NCI-H526 treated with DMSO at 0.1 percent for 48 hours (cell line): Measurements from ENCODE around the gene SRGN.
"Not testable (repeated sequence)": the region's sequence is repeated elsewhere in the genome, so short reads cannot be mapped to it uniquely, and the experiment has no call there.

Experiments used
- DNase-seq: peaks from one replicate; lab custom pipeline; 2025; lab: John Stamatoyannopoulos, UW

SRGN gene

GRCh38 chr10:69087590-69088470 lies at the start of gene SRGN:
Gene SRGN (plus strand): TSS chr10:69088103. CDS start chr10:69088158, 55 bp downstream.
- no peak for DNase-seq

DNA sequence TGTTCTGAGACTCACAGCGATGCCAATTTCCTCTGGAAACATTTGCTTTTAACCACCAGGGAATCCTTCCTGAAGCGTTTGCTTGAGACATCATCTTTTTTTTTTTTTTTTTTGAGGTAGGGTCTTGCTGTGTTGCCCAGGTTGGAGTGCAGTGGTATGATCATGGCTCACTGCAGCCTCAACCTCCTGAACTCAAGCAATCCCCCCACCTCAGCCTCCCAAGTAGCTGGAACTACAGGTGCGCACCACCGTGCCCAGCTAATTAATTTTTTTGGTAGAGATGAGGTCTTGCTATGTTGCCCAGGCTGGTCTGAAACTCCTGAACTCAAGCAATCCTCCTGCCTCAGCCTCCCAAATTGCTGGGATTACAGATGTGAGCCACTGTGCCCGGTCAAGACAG lies 47.0 kb upstream of the SRGN start:
- not testable (repeated sequence) for DNase-seq

- DNase-seq: no peak
Measured at GRCh38 chr10:69042417-69042816, 45.5 kb upstream of the SRGN start.

DNA sequence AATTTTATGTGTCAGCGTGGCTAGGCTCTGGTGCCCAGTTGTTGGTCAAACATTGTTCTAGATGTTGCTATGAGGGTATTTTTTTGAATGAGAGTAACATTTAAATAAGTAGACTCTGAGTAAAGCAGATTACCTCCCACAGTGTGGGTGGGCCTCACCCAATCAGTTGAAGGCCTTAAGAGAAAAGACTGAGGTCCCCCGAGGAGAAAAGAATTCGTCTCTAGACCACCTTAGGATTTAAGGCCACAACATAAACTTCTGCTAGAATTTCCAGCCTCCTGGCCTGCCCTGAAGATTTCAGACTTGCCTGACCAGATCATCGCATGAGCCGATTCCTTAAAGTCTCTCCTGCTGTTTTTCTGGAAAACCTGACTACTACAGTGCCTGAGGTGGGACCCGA lies 45.1 kb upstream of the SRGN start:
- no peak for DNase-seq

GRCh38 chr10:69043931-69044531 lies 43.9 kb upstream of the SRGN start:
- DNase-seq: no peak

DNA sequence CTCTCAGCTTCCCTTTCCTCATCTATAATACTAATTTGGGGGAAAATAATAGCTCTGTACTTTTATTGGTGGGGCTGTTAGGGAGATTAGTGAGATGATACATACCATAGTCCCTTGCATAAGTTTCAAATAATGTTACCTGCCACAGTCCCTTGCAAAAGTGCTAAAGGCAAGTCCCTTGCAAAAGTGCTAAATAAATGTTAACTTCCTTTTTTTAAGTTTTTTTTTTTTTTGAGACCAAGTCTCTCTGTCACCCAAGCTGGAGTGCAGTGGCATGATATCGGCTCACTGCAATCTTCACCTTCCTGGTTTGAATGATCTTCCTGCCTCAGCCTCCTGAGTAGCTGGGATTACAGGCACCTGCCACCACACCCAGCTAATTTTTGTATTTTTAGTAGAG lies 43.4 kb upstream of the SRGN start:
- DNase-seq: no peak

DNA sequence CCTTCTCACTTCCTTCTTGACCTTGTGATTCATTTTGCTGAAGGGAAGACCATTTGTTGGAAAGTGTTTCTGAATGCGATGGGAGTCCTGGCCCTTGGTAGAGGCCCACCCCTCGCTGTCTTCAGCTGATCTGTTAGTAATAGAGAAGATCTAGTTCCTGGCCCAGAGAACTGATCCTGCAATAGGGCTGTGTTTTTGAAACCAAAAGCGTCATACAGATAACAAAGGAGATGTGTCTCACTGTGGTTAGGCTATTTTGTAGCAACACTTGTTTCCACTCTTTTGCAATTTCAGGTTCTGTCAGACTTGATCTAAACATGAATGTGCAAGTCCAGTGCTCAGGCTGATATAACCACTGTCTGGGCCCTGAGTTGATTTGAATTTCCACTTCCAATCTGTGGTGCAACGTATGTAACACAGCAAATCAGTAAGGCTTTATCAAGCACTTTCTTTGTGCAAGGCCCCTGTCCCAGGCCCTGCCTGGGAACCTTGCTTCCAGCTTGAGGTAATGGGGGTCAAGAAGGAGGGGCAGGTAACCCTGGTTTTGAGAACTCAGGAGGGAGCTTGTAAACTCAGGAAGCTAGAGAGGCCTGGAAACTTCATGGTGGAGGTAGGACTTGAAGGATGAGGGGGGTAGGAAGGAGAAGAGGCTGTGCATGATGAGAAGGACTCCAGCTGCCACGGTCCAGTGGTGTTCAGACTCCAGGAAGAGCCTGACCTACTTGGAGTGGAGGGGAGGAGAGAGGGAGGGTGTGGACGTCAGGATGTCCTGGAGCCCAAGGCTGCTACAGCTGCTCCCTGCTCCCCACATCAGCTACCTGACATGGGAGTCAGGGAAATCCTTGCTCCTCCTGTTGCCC lies 42.2 kb upstream of the SRGN start:
- DNase-seq: no peak

DNA sequence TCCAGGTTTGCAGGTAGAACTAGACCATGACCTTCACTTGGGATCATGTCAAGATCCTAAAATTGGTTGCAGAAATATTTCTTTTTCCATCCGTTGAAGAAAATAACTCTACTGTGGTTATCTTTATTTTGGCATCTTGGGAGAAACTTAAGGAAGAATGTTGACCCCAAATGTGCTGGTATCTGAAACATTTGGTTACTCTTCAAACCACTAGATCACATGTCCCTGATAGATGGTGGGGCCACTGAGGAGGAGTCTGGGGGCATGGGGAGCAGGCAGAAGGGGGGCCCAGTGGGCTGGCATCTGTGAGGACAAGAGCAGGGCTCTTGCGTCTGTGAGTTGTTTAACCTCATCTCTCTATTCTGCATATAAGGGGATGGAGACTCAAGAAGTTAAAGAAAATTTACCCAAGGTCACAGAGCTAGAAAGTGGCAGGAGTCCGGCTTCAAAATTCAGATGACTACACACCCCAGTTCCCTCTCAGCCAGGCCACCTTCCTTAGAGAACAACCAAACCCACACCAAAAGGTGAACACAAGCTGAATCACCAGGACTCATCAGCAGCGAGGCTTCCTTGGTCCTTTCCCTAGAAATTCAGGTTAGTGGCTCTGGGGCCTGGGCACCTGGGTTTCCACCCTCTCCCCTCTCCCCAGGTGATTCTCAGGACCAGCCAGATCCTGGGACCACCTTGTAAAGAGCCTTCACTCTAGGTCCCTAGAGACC lies 40.6 kb upstream of the SRGN start:
- DNase-seq: no peak

- no peak for DNase-seq
Measured at GRCh38 chr10:69048103-69048502, 39.8 kb upstream of the SRGN start.

GRCh38 chr10:69049566-69049961 lies 38.3 kb upstream of the SRGN start:
- DNase-seq: no peak

DNA sequence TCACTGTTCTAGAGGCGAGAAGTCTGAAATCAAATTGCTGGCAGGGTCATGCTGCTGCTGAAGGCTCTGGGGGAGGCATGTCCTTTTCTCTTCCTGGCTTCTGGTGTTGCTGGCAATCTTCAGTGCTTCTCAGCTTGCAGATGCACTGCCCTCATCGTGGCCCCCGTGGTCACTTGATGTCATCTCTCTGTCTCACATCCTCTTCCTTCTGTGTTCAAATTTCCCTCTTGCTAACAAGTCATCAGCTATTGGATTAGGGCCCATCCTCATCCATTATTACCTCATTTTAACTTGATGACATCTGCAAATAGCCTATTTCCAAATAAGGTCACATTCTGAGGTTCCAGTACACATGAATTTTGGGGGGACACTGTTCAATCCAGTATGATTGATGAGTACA lies 36.6 kb upstream of the SRGN start:
- no peak for DNase-seq

GRCh38 chr10:69051710-69052487 lies 36.0 kb upstream of the SRGN start:
- no peak for DNase-seq

- DNase-seq: no peak
Measured at GRCh38 chr10:69052736-69053135, 35.2 kb upstream of the SRGN start.

DNA sequence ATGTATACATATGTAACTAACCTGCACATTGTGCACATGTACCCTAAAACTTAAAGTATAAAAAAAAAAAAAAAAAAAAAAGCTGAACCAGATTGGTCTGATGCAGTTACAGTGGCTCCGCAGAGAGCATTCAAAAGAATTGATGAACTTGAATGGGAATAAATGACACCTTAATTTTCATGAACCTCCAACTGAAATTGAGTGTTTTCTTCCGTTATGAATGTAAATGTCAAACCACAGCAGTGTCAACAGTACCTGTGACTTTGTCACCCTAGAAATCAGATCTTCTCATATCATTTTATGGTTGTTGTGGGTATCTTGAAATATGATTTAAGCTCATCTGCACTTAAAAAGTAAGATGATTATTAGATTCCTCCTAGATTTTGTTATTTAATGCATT lies 32.7 kb upstream of the SRGN start:
- DNase-seq: no peak

DNA sequence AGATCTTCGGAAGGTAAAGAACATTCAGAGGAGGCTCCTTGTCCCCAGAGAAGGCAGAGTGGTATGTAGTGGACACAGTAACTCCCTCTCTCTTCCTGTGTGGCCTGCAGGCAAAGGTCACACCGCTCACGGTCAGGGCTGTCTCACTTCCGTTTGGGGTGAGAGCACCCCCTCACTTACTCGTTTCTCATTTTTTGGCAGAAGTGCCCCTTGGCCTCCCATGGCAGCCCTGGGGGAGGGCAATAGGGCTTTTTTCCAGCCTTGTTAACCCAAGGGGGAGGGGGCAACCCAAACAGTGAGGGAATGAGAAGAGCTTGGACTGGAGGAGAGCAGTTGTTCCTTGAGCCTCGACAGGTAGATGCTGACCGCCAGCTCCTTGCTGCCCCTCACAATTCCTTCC lies 31.8 kb upstream of the SRGN start:
- no peak for DNase-seq

DNA sequence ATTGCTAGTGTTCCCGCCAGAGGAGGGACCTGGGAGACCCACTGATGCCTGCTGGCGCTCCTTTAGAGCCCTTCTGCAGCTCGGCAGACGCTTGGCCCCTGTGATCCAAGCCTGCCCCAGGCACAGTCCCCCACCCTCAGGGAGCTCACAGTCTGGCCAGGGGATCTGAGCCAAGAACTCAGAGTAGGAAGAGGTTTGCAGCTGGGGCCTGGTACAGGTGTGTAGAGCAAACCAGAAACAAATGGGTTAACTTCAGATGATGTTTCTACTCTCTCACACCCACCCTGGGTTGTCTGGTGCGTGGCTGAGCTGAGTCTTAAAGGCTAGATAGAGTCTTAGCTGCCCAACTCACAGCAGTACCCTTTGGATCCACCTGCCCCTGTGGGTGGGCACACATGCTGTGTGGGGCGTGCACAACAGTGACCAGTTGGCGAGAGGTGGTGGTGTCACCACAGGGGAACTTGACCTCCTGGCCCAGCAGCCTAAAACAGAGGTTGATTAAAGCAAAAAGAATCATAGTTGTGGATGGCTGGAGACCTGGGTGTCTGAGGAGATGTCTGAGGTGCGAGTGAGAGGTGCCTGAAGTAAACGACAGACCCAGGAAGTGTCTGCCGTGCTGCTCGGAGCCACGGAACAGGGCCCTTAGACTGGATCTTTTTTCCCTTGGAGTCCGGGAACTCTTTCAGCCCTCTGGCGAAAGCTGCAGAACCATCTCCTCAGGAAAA lies 31.2 kb upstream of the SRGN start:
- no peak for DNase-seq

DNA sequence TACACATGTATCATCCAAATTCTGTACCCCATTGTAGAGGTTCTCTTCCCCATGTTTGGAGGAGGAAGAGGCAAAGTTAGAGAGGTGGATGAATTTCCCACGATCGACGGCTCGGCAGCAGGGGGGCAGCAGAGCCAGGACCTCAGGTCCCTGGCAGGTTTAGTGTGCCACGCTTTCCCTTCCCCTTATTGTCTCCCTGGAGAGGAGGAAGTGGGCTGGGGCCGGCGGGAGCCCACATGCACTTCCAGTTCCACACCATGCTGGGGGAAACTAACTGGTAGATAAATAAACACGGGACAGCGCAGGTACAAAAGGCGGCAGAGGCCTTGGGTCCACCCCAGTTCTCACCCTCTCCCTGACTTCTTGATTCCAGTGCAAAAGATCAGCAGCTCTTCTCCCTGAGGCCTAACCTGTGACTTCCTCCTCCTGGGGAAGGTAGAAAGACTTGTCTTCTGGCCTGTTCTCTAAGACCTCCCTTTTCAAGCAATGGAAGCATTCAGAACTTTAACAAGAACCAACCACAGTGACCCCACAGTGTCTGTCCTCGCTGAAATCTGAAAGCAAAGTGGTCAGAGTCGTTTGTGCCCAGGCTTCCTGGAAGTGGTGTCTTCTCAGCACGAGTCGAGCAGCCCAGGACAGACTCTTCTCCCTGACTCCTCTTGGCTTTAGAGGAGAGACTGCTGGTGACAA lies 30.5 kb upstream of the SRGN start:
- no peak for DNase-seq

DNA sequence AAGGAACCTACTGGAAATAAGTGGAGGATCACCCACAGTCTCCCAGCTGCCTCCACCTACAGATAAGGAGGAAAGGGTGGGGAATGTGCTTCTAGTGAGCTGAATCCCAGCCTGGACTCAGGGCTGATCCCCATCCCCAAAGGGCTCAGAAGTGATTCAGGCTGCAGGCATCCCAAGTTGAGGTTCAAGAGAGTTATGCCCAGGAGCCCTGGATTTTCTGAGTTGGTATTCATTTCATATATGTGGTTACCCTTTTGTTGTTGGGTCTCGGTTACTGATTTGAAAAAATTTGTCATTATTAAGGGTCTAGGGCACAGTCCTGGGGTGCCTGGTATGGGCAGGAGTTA lies 30.0 kb upstream of the SRGN start:
- no peak for DNase-seq

- DNase-seq: no peak
Measured at GRCh38 chr10:69060127-69060798, 27.6 kb upstream of the SRGN start.
